DOHH2 (cell line): ENCODE data around the gene ABHD4.

Experiments
- H3F3A ChIP-seq: fragments of 200-600 bp; sonication (generic), shearing (Covaris generic); 2 replicates; pipeline ENCODE4 v1.6.0; 2016; ENCODE audit warnings: antibody characterized with exemption, mild to moderate bottlenecking; ENCODE audit not compliant: control insufficient read depth, insufficient read depth
- H3K27ac ChIP-seq: fragments of 200-600 bp; sonication (generic); 2 replicates; pipeline ENCODE4 v1.5.1; 2014; ENCODE audit warnings: low read depth, mild to moderate bottlenecking, low read length, moderate library complexity
- H3K27me3 ChIP-seq: fragments of 200-600 bp; sonication (generic); 2 replicates; pipeline ENCODE4 v1.6.1; 2014; ENCODE audit warnings: mild to moderate bottlenecking, low read length, mixed read lengths; ENCODE audit not compliant: control insufficient read depth
- H3K36me3 ChIP-seq: fragments of 200-600 bp; sonication (generic); 2 replicates; pipeline ENCODE4 v1.6.1; 2014; ENCODE audit warnings: mild to moderate bottlenecking, low read length, moderate library complexity, mixed read lengths; ENCODE audit not compliant: control insufficient read depth
- H3K4me1 ChIP-seq: fragments of 200-600 bp; sonication (generic); 2 replicates; pipeline ENCODE4 v1.6.1; 2014; ENCODE audit warnings: mild to moderate bottlenecking, low read length, mixed read lengths; ENCODE audit not compliant: control insufficient read depth
- H3K4me2 ChIP-seq: fragments of 200-600 bp; sonication (generic); 2 replicates; pipeline ENCODE4 v1.6.0; 2014; ENCODE audit warnings: mild to moderate bottlenecking, low read length, moderate library complexity
- H3K4me3 ChIP-seq: fragments of 200-600 bp; sonication (generic); 2 replicates; pipeline ENCODE4 v1.5.1; 2014; ENCODE audit warnings: mild to moderate bottlenecking, low read length, mixed read lengths
- H3K79me2 ChIP-seq: fragments of 200-600 bp; sonication (generic); 2 replicates; pipeline ENCODE4 v1.6.1; 2014; ENCODE audit warnings: mild to moderate bottlenecking, low read length, mixed read lengths; ENCODE audit not compliant: control insufficient read depth
- H3K9me2 ChIP-seq: fragments of 200-600 bp; sonication (generic); replicated peaks from 2 replicates; pipeline ENCODE4 v1.6.1; 2014; ENCODE audit warnings: mild to moderate bottlenecking, low read length, mixed read lengths; ENCODE audit not compliant: control insufficient read depth
- H3K9me3 ChIP-seq: fragments of 200-600 bp; sonication (generic); 2 replicates; pipeline ENCODE4 v1.6.1; 2014; ENCODE audit warnings: antibody characterized with exemption, low read length, mixed read lengths; ENCODE audit not compliant: control insufficient read depth, insufficient read depth
- H4K20me1 ChIP-seq: fragments of 200-600 bp; sonication (generic); 2 replicates; pipeline ENCODE4 v1.6.0; 2014; ENCODE audit warnings: low read depth, mild to moderate bottlenecking, antibody characterized with exemption, low read length, moderate library complexity; ENCODE audit not compliant: control insufficient read depth, insufficient read depth
- CTCF ChIP-seq: fragments of 200-600 bp; sonication (generic); IDR thresholded peaks from one replicate; pipeline ENCODE4 v1.5.1; 2014; ENCODE audit warnings: antibody characterized with exemption, mild to moderate bottlenecking, low read depth, low read length; ENCODE audit not compliant: poor library complexity, severe bottlenecking
- EZH2phosphoT487 ChIP-seq: fragments of 200-600 bp; sonication (generic); IDR thresholded peaks from 2 replicates; pipeline ENCODE4 v1.6.1; 2017; ENCODE audit warnings: borderline replicate concordance, mild to moderate bottlenecking, antibody characterized with exemption, low read length, moderate library complexity, mixed read lengths

The ABHD4 gene

GRCh38 chr14:22626590-22626989, 28.5 kb downstream of the ABHD4 start:
- no peaks in the 10 kb centered on the region for H4K20me1 ChIP-seq
- H3K36me3 ChIP-seq = no peaks in the 10 kb centered on the region
- no peaks in the 10 kb centered on the region for H3K4me1 ChIP-seq
- no peak overlapping the region for H3K4me2 ChIP-seq
- peaks cover 11% of the 10 kb centered on the region for H3K27me3 ChIP-seq
- H3K79me2 ChIP-seq = no peaks in the 10 kb centered on the region
- no peaks in the 10 kb centered on the region for H3K9me2 ChIP-seq
- no peak for TF ChIP-seq CTCF
- TF ChIP-seq EZH2phosphoT487 = no peak
- H3F3A ChIP-seq = no peaks in the 10 kb centered on the region
- H3K27ac ChIP-seq = no peak overlapping the region
- H3K9me3 ChIP-seq = no peaks in the 10 kb centered on the region; the same call in 1 of the 2 replicates
- no peak overlapping the region for H3K4me3 ChIP-seq

DNA sequence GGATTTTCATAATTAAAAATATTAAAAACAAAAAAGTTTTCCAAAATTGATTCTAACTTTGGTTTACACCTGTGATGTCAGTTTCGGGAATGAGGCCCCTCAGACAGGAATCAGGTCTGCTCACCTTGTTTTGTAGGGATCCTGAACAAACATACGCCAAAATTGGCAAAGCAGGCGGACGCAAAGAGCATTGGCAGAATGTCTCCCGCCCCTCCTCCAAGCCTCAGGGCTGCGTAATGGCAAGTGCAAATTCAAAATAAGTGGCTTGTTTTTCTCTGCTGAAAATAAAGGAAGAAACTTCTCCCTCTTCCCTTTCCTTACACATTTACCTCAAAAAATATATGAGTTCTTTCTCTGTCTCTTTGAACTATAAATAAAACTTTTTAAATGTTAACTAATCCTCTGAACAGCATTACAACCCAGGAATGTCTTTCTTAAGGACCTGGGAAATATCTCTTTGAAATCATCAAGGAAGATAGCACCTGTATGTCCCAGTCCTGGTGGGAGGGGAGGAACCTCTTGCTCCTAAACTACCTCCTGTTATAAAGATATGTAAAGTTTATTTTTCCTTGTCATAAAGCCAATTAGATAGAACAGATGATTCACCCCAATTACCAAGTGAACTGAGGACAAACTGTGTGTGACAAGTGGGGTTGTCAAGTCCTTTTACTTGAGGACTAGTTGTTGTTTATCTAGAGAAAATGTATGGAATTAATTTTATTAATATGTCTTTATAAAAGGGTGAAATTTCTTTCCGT, 29.6 kb downstream of the ABHD4 start:
- no peaks in the 10 kb centered on the region for H3F3A ChIP-seq
- H3K27ac ChIP-seq = no peak overlapping the region
- H3K36me3 ChIP-seq = no peaks in the 10 kb centered on the region
- TF ChIP-seq EZH2phosphoT487 (no peak), CTCF (no peak)
- H4K20me1 ChIP-seq = no peaks in the 10 kb centered on the region
- H3K9me2 ChIP-seq = no peaks in the 10 kb centered on the region
- no peaks in the 10 kb centered on the region; the same call in 1 of the 2 replicates for H3K9me3 ChIP-seq
- peaks cover 11% of the 10 kb centered on the region for H3K27me3 ChIP-seq
- no peaks in the 10 kb centered on the region for H3K79me2 ChIP-seq
- H3K4me1 ChIP-seq = no peaks in the 10 kb centered on the region
- no peak overlapping the region for H3K4me3 ChIP-seq
- H3K4me2 ChIP-seq = no peak overlapping the region

GRCh38 chr14:22629361-22629760, 31.3 kb downstream of the ABHD4 start:
- Histone ChIP-seq H3K79me2 (no peaks in the 10 kb centered on the region), H4K20me1 (no peaks in the 10 kb centered on the region), H3K9me3 (no peaks in the 10 kb centered on the region; the same call in 1 of the 2 replicates), H3K4me2 (no peak overlapping the region), H3F3A (no peaks in the 10 kb centered on the region), H3K27ac (no peak overlapping the region), H3K36me3 (no peaks in the 10 kb centered on the region), H3K4me1 (no peaks in the 10 kb centered on the region), H3K27me3 (peaks cover 11% of the 10 kb centered on the region), H3K9me2 (no peaks in the 10 kb centered on the region), H3K4me3 (no peak overlapping the region)
- TF ChIP-seq EZH2phosphoT487 = no peak
- no peak for TF ChIP-seq CTCF
